Measurements from ENCODE around the gene DENND1A.
"Not testable (repeated sequence)": the region's sequence is repeated elsewhere in the genome, so short reads cannot be mapped to it uniquely, and the experiment has no call there.

Gene DENND1A

DNA sequence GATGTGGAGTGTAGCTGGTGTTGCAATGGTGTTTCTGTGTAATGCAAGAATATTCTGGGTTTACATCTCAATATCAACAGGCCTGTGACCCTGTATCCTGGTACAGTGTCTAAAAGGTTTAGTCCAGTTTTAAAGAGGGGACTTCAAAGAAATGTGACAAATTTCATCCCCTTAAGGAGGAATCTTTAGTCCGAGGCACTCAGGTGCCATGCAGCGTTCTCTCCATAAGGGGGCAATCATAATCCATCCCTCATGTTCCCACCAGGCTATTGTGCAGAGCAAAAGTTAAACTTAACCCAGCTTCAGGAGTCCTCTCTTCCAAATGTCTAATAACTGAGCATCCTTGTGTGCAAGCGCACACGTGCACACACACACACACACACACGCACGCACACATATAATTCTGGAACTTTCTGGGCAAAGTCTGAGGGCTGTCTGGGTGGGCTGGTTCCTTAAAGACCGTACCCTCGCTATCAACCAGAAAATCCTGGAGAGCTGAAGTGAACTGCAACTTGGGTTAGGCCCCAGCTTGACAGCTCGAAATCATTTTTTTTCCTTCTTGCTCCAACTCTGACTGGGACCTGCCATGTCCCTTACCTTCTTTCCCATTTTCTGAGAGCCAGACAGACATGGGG, 527.9 kb downstream of the DENND1A start:
- no peak for TF ChIP-seq ZNF274 (IDR thresholded peaks at IDR 0.05; ENCODE audit: low read depth, low read length)
- H3K4me3 ChIP-seq (ENCODE audit: low read length) = no peak overlapping the region

DNA sequence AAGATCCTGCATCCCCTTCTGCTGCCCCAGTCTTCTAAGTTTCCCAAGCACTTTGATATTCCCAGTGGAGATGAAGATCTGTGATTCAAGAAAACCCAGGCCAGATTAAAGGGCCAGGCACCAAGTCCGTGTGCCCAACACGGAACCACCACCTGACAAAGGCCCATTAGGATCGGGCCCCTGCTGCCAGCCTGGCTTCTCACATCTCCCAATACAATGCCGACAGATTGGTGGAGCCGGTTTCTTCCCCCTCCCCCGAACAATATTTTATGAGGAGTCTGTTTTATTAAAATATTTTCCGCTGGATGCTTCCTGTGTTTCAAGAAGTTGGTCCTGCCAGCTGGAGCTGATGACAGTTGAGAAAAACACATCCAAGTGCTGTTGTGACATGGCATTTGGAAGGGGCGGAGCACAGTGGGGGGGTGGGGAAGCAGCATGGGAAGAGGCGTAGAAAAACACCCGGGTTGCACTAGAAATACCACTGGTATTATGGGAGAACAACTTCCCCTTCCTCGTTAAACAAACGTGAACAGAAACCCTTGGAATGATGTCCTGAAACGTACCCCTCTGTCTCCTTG, 528.9 kb downstream of the DENND1A start:
- no peak overlapping the region for H3K4me3 ChIP-seq (ENCODE audit: low read length)
- TF ChIP-seq ZNF274 (IDR thresholded peaks at IDR 0.05; ENCODE audit: low read depth, low read length) = no peak

DNA sequence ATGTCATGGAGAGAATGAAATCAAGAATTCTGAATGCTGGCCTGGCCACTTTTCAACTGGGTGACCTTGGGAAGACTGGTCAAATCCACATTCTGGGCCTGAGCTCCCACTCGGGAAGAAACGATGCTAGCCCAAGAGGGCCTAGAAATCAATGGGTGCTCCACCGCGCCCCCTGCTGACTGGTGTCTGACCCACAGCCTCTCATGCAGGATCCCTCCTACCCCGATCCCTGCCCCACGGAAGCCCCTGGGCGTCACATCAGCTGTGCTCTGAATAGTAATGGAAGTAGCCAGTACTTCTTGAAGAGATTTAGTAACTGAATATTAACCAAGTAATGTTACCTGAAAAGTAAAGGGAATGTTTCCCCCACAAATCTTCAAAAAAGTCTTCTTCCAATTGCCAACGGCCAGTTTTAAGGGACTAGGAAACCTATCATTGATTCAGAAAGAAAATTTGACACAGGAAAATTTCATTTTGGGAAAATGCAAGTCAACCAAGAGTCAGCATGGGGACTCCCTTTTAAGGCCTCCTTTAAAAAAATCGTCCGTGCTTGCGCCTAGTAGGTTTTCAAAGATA, 530.0 kb downstream of the DENND1A start:
- TF ChIP-seq ZNF274 (IDR thresholded peaks at IDR 0.05; ENCODE audit: low read depth, low read length) = no peak
- no peak overlapping the region for H3K4me3 ChIP-seq (ENCODE audit: low read length)

DNA sequence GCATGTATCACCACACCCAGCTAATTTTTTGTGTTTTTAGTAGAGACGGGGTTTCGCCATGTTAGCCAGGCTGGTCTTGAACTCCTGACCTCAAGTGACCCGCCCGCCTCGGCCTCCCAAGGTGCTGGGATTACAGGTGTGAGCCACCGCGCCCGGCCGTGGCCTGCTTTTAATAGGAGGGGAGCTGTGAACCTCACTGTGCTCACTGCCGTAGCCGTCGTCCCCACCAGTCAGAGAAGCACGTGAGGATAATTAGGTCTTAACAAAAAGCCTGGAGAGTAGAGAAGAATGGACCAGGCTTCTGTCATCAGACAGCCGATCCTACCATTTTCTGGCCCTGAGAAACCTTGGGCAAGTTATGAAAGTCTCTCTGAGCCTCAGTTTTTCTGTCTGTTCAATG, 531.0 kb downstream of the DENND1A start:
- not testable (repeated sequence) for H3K4me3 ChIP-seq (ENCODE audit: low read length)

DNA sequence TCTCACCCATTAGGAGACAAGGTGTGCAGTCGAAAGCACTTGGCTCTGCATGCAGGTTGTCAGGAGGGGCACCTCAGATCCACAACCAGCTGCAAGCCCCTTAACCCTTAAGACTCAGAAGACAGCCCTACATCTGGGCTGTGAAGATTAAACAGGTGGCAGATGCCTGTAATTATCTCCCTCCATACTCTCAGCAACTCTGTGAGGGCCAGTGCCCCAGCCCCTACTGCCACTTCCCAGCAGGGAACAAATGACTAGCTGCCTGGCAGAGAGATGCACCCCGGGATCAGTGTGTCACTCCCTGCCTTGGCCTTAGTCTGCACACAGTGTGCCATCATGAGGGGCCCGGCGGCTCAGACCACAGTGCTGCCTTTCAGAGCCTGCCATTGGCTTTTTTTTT, 532.0 kb downstream of the DENND1A start:
- no peak for TF ChIP-seq ZNF274 (IDR thresholded peaks at IDR 0.05; ENCODE audit: low read depth, low read length)
- no peak overlapping the region for H3K4me3 ChIP-seq (ENCODE audit: low read length)

DNA sequence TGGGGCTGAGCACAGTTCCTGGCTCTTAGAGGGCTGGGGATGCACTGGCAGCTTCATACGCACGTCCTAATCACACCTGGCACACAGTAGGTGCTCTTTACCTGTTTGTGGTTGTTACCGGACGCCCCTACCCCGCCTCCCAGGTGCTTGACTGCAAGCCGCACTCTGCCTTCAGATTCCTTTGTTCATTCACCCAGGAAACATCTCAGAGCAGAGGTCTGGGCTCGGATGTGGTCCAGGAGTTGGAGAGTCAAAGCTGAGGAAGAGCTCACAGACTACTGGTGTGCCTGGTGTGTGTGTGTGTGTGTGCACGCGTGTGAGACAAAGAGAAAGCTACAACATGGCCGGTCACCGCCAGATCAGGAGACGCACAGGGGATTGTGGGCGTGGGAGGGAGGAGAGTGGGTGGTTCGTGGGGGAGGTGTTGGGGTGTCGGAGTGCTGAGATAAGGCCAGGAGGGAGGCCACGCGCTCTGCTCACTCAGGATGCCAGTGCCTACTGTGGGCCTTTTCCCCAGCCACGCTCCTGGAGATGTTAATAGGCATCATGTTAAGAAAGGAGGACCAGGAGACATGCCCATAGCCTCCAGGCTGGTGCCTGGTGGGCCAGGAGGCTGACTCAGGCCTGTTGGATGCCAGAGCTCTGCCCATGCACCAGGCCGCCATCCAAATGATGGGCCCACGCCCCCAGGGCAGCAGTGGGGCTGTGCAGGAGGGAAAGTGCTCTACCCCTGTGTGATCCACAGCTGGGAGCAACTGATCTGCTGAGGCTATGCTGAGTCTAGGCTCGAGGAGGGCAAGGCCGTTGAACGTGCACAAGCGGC, 534.0 kb downstream of the DENND1A start:
- H3K4me3 ChIP-seq (ENCODE audit: low read length) = no peak overlapping the region
- TF ChIP-seq ZNF274 (IDR thresholded peaks at IDR 0.05; ENCODE audit: low read depth, low read length) = no peak

- TF ChIP-seq ZNF274 (IDR thresholded peaks at IDR 0.05; ENCODE audit: low read depth, low read length) = no peak
- no peak overlapping the region for H3K4me3 ChIP-seq (ENCODE audit: low read length)
Observed at GRCh38 chr9:123395276-123395688, 534.6 kb downstream of the DENND1A start.

- TF ChIP-seq ZNF274 (IDR thresholded peaks at IDR 0.05; ENCODE audit: low read depth, low read length) = no peak
- no peak overlapping the region for H3K4me3 ChIP-seq (ENCODE audit: low read length)
Observed at GRCh38 chr9:123394291-123395235, 535.4 kb downstream of the DENND1A start.

DNA sequence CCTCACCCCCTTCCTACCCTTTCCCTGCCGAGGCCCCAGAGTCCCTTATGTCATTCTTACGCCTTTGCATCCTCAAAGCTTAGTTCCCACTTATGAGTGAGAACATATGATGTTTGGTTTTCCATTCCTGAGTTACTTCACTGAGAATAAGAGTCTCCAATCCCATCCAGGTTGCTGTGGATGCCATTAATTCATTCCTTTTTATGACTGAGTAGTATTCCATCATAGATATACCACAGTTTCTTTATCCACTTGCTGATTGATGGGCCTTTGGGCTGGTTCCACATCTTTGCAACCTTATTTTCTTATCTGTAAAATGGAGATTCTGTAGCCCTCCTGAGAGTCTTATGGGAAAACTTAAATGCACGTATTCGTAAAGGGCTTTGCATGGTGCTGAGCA, 537.1 kb downstream of the DENND1A start:
- no peak for TF ChIP-seq ZNF274 (IDR thresholded peaks at IDR 0.05; ENCODE audit: low read depth, low read length)
- H3K4me3 ChIP-seq (ENCODE audit: low read length) = no peak overlapping the region

- TF ChIP-seq ZNF274 (IDR thresholded peaks at IDR 0.05; ENCODE audit: low read depth, low read length) = no peak
- no peak overlapping the region for H3K4me3 ChIP-seq (ENCODE audit: low read length)
Observed at GRCh38 chr9:123391946-123392345, 538.0 kb downstream of the DENND1A start.

GRCh38 chr9:123391233-123391632, 538.7 kb downstream of the DENND1A start:
- no peak overlapping the region for H3K4me3 ChIP-seq (ENCODE audit: low read length)
- no peak for TF ChIP-seq ZNF274 (IDR thresholded peaks at IDR 0.05; ENCODE audit: low read depth, low read length)

- H3K4me3 ChIP-seq (ENCODE audit: low read length) = no peak overlapping the region
- TF ChIP-seq ZNF274 (IDR thresholded peaks at IDR 0.05; ENCODE audit: low read depth, low read length) = no peak
Observed at GRCh38 chr9:123390337-123391135, 539.4 kb downstream of the DENND1A start.

DNA sequence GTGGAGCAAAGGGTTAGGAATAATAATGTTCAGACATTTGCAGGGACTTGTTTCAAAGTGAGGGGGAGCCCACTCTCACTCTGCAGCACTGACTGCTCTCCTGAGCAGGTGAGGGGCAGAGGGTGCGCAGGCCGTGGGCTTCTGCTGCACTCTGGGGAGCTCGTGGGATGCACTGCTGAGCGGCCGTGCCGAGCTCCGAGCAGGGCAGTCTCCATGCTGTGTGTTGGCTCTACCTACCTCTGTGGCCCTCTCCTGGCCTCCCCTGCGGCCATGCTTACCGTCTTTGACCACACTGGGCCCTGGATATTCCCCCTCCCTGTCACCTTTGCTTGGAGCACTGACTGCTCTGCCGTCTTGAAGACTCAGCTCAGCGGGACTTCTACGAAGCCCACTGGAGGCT, 540.2 kb downstream of the DENND1A start:
- no peak overlapping the region for H3K4me3 ChIP-seq (ENCODE audit: low read length)
- TF ChIP-seq ZNF274 (IDR thresholded peaks at IDR 0.05; ENCODE audit: low read depth, low read length) = no peak
